Gastroesophageal sphincter (tissue), 3 donors: ENCODE measurements around the gene HAO1.

Experiments
- POLR2A ChIP-seq, 2 donors: fragments of 450-650 bp; IDR thresholded peaks; one replicate each; pipeline ENCODE4 v1.6.1; 2017; ENCODE audit warnings: antibody characterized with exemption in 2 of 2, mild to moderate bottlenecking in 2 of 2, moderate library complexity in 1 of 2
- POLR2AphosphoS5 ChIP-seq: sonication (generic); formaldehyde crosslinking; IDR thresholded peaks from one replicate; pipeline ENCODE4 v1.6.1; 2017; ENCODE audit warnings: antibody characterized with exemption
- TF ChIP-seq, protein P1 (sequence below), 4 experiments: fragments of 200-600 bp in 2 of 4; fragments of 450-650 bp in 2 of 4; sonication (generic) in 1 of 4; IDR thresholded peaks; one replicate each; pipeline ENCODE4 v1.5.1; 2017 to 2019; ENCODE audit warnings: antibody characterized with exemption in 4 of 4, mild to moderate bottlenecking in 2 of 4, moderate library complexity in 2 of 4

DNA sequence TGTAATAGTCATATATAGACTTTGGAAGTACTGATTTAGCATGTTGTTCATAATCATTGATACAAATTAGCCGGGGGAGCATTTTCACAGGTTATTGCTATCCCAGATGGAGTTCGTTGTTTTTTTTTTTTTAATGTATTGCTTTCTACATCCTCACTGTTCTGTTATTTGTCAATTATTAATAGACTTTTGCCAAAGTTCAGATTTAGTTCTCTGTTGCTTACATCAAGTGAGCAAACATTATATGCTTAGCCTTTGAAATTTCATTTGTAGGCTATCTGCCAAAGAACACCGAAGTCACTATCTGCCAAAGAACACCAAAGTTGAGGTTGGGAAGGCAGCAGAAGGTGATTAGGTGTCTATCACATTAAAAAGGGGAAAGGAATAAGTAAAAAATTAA lies at the start of gene HAO1:
- TF ChIP-seq, protein P1, sequence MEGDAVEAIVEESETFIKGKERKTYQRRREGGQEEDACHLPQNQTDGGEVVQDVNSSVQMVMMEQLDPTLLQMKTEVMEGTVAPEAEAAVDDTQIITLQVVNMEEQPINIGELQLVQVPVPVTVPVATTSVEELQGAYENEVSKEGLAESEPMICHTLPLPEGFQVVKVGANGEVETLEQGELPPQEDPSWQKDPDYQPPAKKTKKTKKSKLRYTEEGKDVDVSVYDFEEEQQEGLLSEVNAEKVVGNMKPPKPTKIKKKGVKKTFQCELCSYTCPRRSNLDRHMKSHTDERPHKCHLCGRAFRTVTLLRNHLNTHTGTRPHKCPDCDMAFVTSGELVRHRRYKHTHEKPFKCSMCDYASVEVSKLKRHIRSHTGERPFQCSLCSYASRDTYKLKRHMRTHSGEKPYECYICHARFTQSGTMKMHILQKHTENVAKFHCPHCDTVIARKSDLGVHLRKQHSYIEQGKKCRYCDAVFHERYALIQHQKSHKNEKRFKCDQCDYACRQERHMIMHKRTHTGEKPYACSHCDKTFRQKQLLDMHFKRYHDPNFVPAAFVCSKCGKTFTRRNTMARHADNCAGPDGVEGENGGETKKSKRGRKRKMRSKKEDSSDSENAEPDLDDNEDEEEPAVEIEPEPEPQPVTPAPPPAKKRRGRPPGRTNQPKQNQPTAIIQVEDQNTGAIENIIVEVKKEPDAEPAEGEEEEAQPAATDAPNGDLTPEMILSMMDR (IDR thresholded peaks at IDR 0.05) = no peak
- TF ChIP-seq POLR2A (IDR thresholded peaks at IDR 0.05) (no peak), POLR2AphosphoS5 (no peak)
